NCI-H69 (cell line): ENCODE results near the gene MYO16.

Experiments used
- DNase-seq: peaks from one replicate; lab custom pipeline; 2025; lab: John Stamatoyannopoulos, UW

The MYO16 gene

DNA sequence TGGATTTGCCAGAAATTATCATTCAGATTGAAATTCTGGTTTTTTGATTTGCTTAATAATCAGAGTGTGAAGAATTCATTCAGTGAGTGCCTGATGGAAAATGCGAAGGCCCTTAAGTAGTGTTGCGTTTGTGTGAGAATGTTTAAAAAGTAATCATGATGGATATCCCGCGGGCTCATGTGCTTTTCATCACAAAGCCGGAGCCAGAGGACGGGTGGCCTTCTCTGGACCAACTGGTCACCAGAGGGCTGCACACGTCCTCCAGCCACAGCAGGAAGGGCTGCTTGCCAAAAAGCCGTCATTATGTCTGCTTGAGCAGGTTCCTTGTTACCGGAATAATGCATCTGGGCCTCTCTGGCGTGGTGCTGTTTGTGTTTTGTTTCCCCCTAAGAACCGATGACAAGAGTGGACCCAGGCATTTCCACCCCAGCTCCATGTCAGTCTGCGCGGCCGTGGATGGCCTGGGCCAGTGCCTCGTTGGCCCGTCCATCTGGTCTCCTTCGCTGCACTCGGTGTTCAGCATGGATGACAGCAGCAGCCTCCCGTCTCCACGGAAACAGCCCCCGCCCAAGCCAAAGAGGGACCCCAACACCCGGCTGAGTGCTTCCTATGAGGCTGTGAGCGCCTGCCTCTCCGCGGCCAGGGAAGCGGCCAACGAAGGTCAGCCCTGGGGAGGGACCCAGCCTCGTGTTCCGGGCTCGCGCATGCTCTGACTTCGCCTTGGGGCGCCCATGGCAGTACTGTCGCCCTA lies 497.7 kb downstream of the MYO16 start:
- DNase-seq = no peak

DNA sequence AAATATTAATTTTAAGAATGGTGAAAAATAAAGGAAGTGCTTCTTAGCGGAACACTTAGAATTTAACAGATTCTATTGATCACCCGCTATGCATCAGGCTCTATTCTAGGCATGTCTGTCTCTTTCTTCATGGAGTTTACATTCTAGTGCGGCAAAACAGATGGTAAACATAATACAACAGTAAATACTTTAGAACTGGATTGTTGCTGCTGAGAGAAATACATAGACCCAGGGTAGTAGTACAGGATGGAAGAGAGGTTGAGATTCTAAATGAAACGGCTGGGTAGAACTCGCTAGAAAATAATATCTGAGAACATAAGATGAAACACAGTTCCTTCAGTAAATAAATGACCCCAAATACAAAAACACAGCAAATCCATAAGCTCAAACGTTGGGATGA lies 498.7 kb downstream of the MYO16 start:
- DNase-seq = no peak

DNA sequence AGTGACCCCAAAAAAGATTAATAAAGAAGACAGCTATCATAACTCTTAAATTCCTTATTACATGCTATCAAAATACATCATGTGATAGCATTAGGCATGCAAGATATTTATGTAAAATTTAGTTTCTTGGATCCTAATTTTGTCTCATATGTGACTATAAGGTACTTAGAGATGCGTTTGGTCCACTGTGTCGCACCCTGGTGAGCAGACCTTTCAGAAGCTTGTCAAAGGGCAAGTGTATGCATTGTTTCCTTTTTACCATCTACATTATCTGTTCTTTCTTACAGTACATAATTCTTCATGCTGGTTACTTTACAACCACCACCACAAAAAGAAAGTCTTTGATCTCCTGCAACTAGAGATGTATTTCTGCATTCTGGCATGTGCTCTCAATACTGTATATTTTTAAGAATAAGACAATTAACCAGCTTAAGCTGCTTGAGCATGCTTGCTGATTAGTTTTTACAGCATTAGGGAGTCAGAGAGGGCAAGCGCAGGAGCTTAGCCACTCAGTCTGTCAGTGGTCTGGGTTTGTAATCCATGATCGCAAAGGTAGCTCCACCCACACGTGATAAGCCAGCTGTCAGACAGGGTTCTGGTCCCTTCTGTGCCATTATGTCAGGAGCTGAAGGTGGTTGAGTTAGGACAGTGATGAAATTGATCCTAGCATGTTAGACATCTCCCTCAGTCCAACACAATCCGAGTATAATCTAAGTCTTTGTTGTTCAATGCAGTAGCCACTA lies 500.9 kb downstream of the MYO16 start:
- DNase-seq = no peak

DNA sequence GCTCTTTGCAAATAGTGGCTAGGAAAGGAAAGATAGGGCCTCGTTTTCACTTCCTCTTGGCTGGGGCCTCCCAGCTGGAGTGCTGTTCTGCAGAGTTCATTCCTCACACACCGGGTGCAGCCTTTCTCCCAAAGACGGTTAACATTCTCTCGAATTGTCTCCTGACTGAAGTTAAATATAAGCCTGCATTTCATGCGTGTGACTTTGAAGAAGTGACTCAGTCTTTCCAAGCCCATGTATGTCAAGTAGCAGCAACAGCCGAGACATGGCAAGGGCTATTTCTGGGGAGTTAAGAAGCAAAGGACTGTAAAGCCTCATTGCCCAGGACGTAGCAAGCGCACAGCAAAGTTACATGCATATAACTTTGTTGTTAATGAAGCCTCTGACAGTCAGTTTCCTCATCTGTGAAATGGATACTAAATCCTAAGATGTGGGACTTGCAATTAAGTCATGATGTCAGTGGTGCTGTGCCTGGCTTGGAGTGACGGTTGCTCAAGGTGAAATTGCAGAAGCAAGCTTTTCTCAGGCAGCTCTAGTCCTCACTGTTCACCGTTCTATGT lies 502.4 kb downstream of the MYO16 start:
- no peak for DNase-seq

DNA sequence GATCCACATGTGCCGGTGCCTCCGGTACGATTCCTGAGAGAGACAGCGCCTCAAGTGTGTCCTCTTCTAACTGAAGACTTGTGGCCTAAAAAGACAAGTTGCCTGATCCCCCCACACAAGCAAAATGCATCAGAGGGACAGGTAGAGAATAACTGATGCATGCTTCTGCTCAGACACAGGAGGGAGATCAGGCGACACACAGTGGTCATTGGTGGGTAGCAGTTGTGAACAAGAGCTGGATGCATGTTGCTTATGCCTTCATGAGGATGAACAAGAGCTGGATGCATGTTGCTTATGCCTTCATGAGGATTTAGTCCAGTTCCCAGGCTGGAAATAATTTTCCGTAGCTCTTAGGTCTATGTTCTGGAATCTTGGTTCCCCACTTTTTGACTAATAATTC lies 505.6 kb downstream of the MYO16 start:
- no peak for DNase-seq

DNA sequence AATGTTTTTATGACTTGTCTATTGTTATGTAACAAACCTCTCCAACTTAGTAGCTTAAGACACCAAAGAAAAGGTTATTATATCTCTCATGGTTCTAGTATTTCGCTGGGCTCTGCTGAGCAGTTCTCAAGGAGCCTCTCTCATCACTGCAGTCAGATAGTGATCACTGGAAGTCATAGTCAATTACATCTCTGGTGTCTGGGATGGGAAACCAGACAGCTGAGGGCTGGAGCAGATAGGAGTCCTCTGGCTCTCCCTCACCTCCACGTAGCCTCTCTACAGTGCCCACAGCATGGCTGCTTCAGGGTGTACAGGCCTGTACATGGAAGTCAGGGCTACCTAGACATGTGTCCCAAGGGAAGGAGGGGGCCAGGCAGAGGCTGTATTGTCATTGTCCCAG lies 507.5 kb downstream of the MYO16 start:
- DNase-seq = no peak

DNA sequence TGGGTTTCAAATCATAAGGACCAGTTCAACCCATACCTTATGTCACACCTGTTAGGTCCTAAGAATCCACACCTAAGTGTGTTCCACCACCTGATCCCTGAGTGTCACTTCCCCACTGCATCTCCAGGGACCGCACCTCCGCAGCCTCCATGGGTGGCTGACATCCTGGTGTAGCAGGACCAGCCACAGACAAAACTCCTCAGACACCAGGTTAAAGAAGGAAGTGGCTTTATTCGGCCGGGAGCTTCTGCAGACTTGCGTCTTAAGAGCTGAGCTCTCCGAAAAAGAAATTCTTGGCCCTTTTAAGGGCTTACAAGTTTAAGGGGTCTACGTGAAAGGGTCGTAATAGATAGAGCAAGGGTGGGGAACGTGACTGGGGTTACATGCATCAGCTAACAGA lies 509.9 kb downstream of the MYO16 start:
- DNase-seq = no peak

DNA sequence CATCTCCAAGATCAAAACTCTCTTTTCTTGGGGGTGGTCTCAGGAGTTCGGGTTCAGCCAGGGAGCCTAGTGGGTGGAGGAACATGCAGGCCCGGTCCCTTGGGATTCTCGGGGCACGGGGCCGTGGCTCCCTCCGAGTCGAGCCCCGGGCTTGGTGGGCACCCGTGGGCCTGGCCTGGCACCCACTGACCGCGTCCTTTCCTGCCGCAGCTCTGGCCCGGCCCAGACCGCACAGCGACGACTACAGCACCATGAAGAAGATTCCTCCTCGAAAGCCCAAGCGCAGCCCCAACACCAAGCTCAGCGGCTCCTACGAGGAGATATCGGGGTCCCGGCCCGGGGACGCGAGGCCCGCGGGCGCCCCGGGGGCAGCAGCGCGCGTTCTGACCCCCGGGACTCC lies 510.6 kb downstream of the MYO16 start:
- DNase-seq = no peak

DNA sequence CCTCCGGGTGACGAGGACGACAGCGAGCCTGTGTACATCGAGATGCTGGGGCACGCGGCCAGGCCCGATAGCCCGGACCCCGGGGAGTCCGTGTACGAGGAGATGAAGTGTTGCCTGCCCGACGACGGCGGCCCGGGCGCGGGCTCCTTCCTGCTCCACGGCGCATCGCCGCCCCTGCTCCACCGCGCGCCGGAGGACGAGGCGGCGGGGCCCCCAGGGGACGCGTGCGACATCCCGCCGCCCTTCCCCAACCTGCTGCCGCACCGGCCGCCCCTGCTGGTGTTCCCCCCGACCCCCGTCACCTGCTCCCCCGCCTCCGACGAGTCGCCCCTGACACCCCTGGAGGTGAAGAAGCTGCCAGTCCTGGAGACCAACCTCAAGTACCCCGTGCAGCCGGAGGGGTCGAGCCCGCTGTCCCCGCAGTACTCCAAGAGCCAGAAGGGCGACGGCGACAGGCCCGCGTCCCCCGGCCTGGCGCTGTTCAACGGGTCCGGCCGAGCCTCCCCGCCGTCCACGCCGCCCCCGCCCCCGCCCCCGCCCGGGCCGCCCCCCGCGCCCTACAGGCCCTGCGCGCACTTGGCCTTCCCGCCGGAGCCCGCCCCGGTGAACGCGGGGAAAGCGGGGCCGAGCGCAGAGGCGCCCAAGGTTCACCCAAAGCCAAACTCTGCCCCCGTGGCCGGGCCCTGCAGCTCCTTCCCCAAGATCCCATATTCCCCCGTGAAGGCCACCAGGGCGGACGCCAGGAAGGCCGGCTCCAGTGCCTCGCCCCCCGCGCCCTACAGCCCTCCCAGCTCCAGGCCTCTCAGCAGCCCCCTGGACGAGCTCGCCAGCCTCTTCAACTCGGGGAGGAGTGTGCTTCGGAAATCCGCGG lies 511.3 kb downstream of the MYO16 start:
- DNase-seq = no peak

DNA sequence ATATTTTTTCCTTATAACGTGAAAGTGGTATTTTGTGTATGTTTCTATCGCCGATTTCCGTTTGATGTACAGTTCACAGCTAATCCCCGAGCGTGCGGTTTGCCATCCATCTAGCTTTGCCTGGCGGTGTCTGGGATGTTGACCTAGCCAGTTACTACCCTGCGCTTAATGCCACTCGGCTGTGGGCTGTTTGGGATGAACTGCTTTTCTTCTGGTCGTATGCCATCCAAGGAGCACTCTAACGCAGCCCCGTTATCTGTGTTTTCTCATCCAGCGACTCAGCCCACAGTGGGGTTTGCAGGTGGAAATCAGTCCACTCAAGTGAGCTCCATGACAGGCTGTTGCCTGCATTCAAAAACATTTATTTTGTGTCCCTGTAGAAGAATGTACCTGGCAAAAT lies 512.3 kb downstream of the MYO16 start:
- no peak for DNase-seq

DNA sequence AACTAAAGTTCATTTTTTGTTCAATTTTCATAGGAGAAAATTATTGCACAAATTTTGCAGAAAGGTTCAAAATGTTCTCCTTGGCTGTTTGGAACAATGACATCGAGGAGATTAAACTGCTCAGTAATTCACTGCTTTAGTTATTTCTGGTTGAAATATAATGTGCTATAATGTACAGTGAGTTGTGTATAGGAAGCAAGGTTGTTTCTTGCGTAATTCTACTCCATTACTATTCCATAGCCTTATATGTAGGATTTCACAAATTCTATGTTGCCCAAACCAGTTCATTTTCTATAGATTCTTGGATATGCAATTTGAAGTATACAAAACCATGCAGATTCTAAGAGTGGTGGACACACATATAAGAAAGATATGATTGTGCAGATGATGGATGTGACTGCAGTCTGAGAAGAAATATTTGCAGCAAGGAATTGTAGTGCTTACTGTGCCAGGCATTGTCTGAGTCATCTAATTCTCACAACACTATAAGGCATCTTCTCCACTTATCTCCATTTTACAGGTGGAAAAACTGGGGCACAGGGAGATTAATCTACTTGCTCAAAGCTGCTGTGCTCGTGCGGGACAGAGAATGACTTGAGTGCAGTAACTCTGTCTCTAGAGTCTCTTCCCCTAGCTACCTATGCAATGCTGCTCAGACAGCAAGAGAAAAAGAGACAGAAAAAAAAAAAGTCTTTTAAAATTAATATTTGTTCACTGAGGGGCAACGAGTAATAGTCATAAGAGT lies 515.5 kb downstream of the MYO16 start:
- no peak for DNase-seq

DNA sequence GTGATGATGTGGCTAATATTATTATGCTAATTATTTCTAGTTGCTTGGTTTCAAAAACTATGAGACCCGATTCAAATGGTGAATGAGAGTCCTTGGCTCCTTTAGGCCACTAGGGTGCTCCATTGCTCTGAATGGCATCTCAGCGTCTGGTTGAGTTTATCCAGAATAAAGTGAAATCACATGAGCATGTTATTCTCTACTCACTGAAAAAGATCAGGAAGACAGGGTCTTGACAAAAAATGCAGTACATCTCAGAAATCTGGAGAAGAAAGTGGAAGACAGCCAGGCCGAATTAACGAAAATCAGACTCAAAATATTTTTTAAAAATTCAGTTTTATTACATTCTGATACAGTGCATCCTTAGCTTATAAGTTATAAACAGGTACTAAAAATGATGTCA lies 516.2 kb downstream of the MYO16 start:
- DNase-seq = peak; percentile 41

DNA sequence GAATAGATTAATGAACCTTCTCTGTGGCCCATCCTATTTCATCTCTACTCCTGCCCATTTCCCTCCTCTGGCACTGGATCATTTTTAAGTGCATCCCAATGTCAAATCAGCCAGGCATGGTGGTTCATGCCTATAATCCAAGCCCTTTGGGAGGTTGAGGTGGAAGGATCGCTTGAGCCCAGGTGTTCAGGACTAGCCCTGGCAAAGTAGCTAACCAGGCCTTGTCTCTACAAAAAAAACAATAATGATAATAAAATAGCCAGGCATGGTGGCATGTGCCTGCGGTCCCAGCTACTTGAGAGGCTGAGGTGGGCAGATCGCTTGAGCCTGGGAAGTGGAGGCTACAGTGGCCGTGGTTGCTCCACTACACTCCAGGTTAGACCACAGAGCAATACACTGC lies 517.0 kb downstream of the MYO16 start:
- no peak for DNase-seq

DNA sequence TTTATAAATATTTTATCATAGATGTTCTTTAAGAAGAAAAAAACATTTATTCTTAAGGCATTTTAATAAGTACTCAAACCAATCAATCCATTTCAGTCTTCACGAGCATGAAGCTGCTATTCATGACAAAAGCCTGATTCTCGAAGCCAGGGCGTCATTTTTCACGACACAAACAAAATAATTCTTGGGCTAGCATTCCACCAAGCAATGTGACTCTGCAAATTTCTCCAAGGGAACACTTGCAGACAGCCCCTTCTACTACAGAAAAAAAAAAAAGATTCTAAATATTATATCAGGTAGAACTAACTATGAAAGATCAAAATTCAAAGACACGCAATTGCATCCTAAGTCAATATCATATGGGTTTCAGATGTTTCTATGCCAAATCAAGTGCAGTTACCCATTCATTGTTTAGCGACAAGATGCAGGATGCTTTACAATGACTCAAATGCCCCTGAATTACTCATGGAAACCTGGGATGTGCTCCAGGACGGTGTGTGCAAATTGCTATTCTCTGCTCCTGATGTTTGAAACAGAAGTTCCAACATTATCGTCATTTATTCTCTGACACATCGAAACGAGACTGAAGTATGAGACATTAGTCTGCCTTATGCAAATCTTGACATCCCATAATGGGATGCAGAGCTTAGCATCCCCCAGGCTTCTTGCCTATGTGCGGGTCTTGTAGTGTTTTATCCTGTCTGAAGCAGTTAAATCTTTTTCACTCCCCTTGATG lies 517.7 kb downstream of the MYO16 start:
- DNase-seq = no peak

DNA sequence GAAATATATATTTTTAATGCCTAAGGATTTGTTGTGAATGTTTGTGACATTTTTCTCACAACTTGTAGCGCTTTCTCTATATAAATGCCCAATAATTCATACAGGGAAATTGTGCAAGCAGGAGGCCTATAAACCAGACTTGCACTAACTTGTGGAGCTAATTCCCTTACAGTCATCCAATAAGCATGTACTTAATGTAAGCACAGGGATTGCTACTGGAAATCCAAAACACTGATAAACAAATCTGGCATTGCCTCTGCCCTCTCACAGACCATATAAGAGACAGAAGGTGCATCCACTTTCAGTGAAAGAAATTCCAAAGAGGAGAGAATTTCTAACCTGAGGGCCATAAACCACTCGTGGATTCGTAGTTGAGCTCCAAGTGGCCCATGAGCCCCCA lies 518.8 kb downstream of the MYO16 start:
- DNase-seq = no peak

DNA sequence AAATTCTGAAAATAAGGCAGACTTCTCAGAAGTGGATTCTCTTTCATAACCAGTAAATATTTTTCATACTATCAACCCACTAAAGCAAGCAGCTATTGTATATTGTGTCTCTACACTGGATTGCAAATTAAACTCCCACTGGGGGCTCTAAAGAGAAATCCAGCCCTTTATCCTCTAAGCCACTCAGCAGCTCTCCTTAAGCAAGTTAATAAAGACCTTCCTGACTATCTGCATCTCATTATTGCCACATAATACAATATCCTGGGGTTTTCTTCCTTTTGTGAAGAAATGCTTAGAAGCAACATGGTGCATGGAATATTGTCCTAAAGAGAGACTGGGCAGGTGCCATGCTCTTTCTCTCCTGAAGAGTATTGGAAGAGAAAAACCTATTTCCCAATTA lies 521.3 kb downstream of the MYO16 start:
- no peak for DNase-seq

DNA sequence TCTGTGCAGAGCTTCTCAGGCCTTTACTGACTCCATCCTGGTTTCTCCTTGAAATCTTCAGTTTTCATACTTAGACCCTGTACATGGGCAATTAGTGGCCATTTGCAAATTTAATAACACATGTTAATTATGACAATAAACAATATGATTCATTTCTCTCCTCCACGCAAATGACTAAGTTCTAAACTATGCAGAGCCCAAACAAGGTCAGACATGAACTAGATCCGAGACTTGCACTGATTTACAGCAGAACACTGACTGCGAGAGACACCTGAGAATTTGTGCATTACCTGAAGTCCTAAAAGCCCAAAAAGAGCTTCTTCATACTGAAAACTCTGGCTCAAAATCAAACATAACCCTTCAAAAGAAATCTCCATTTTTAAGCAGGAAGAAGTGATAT lies 521.8 kb downstream of the MYO16 start:
- no peak for DNase-seq

DNA sequence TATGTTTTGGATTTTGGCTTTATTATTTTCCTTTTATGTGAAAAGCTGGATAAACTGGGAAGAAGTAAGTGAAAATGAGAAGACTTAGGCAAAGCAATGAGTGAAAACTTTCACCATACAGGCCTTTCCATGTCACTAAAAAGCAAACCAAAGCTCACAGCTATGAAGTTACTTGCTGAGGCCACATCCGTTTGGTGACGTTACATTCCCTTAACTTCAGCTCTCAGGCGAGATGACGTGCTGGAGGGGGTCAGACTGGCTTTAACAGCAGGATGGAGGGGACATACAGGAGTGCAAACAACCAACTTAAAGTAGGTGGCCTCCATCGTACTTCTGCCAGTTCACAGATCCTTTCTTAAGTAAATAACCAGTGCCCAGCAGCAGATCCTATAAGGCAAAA lies 522.3 kb downstream of the MYO16 start:
- DNase-seq = no peak

DNA sequence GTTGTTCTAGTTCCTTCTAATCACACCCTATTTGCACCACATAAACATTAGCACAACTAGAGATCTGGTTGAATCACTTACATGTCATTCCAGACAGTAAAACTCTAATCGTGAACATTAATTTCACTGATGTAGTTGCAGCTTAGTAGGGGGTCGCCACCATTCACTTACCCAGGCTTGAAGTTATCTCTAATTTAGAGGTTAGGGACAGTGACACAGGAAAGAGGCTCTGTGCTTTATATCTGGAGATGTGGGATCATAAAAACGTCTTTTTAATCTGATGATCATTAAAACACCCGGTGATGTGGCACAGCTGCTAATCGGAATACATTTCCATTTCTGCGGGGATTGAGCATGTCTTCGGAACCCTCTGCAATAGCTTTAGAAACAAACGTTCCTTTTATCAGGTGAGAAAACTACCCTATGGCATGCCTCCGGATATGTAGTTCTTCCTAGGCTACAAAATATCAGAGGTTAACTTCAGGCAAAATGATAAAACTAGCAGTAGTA lies 523.0 kb downstream of the MYO16 start:
- no peak for DNase-seq

DNA sequence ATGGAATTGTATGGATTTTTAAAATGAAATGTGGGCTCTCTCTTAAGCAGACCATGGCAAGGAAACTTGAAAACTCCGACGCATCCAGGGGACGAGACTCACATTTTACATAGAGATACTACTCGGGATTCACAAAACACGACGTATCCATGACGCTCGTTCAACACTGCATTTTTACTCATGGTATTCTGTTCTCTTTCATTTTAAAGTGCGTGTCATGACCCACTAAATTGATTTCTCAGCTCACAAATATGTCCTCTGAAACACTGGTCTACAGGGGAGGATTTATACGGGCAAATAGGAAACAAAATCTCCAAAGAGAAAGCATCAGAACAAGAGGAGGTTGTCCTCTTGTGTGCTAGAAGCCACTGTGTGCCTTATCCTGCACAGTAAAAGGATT lies 523.5 kb downstream of the MYO16 start:
- DNase-seq = no peak

DNA sequence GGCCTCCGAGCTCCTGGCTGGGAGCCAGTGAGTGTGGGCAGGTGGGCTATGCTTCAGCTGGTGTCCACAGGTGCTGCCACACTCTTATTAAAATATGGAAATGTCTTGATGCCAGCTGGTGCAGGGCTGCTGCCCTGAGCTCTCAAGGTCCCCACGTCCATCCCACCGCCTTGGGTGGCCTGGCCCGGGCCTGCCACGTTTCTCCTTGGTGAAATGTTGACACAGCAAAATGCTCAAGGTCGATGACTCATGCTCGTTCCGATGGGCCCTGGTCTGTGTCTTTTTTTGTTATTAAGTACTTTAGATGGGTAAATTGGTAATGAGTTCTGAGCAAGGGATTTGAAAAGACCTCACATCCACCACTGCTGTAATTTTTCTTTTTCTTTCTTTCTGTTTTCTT lies 524.7 kb downstream of the MYO16 start:
- DNase-seq = no peak
